Vagina (tissue), 2 donors: Measurements from ENCODE around the gene MACF1. TPM values are rescaled to one million over a fixed set of nuclear protein-coding genes. Genes with fewer than 3 reads are reported as not detected.
"Not testable (repeated sequence)": the region's sequence is repeated elsewhere in the genome, so short reads cannot be mapped to it uniquely, and the experiment has no call there.

Source experiments
- DNase-seq, 2 donors: peaks; one replicate each; pipeline ENCODE4 v3.0.0-alpha.2; 2017; ENCODE audit errors: extremely low spot score in 2 of 2
- H3K27ac ChIP-seq: fragments of 200-600 bp; sonication (generic); one replicate; pipeline ENCODE4 v1.5.1; 2019
- H3K27me3 ChIP-seq: fragments of 200-600 bp; sonication (generic); one replicate; pipeline ENCODE4 v1.5.1; 2019
- H3K36me3 ChIP-seq, 2 donors: fragments of 200-600 bp; sonication (generic); one replicate each; pipeline ENCODE4 v1.5.1; 2017 to 2019
- H3K4me1 ChIP-seq: fragments of 200-600 bp; sonication (generic); one replicate; pipeline ENCODE4 v1.5.1; 2019
- H3K4me3 ChIP-seq, 2 donors: fragments of 200-600 bp; sonication (generic); 1 replicate in 1 of 2; 2 replicates in 1 of 2; pipeline ENCODE4 v1.5.1; 2016 to 2019
- H3K9me3 ChIP-seq: fragments of 200-600 bp; sonication (generic); one replicate; pipeline ENCODE4 v1.5.1; 2019
- CTCF ChIP-seq, 3 experiments: fragments of 450-650 bp in 2 of 3; fragments of 200-600 bp in 1 of 3; sonication (generic) in 1 of 3; IDR thresholded peaks; one replicate each; pipeline ENCODE4 v1.5.1; 2017 to 2019; ENCODE audit warnings: antibody characterized with exemption in 3 of 3, mild to moderate bottlenecking in 2 of 3, moderate library complexity in 2 of 3
- POLR2A ChIP-seq, 2 donors: fragments of 450-650 bp; IDR thresholded peaks; one replicate each; pipeline ENCODE4 v1.6.1; 2017; ENCODE audit warnings: antibody characterized with exemption in 2 of 2, mild to moderate bottlenecking in 2 of 2, moderate library complexity in 2 of 2
- POLR2AphosphoS5 ChIP-seq, 2 donors: sonication (generic); formaldehyde crosslinking; IDR thresholded peaks; one replicate each; pipeline ENCODE4 v1.9.0; 2017; ENCODE audit warnings: antibody characterized with exemption in 2 of 2, mild to moderate bottlenecking in 2 of 2, low read depth in 1 of 2; ENCODE audit not compliant: insufficient read depth in 1 of 2
- intact Hi-C: fragments of 100-400 bp; cut with DNase I; formaldehyde crosslinking; loops from one replicate; pipeline ENCODE4 v1.15.1; 2023
- total RNA-seq: library from RNA; depleted of rRNA; stranded (reverse); fragments of >200 nt; gene quantifications from one replicate; pipeline ENCODE4 v1.2.3, GENCODE V29; 2016

MACF1 gene
- total RNA-seq, 1 donor from 2014 or later: 291 TPM

DNA sequence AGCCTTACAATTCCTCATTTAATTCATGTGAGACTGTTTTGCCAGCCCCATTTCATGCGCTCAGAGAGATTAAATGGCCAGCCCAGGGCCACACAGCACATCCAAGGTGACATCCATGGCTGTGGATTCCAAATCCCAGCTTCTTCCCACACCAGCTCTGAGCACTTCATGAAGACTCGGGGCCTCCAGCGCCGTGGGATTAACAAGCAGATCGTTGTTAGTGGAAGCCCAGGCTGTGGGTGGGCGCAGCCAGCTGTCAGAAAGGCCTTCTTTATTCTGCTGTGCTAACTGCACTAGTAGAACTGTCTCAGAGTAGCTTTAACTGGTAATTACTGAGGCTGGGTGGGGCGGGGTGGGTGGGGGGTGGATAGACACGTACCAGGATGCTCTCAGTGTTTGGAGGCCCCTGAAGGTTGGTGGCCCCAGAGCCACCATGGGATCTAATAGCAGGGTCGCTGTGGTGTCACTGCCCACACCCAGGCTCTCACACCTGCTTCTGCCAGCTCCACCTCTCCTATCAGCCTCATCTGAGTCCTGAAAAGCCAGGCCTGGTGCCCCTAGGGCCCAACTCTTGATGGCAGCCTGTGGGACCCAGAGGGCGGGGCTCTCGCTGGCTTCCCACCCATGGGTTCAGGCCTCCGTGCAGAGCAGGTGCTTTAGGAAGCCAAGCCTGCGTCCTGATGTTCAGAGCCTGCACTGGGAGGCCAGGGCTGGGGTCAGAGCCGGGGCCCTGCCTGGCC, 290.3 kb downstream of the MACF1 start:
- H3K27me3 ChIP-seq: no peaks in the 10 kb centered on the region
- H3K27ac ChIP-seq: no peak overlapping the region
- no peaks in the 10 kb centered on the region for H3K9me3 ChIP-seq

DNA sequence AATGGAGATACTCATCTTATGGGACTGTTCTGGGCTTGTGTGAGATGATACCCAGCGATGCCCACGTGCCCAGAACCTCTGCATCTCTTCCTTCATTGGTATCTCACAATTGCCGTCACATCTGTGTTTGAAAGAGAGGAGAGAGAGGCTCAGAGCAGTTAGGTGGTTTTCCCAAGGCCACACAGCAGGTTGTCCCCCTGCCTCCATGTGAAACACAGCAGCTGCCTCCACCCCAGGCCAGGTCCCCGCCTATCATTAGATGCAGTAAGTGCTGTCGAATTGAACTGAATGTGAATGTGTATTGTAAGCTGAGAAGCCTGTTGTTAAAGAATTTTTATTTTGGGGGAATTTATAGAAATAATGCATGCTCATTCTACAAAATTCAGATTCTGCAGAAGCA, 292.0 kb downstream of the MACF1 start:
- H3K27ac ChIP-seq, H3K36me3 ChIP-seq, H3K9me3 ChIP-seq, H3K27me3 ChIP-seq, H3K4me1 ChIP-seq, H3K4me3 ChIP-seq, DNase-seq, intact Hi-C loops: not testable (repeated sequence)

More for the DNA sequence above, 290.3 kb downstream of the MACF1 start:
- Histone ChIP-seq H3K4me1 (peaks cover 10% of the 10 kb centered on the region), H3K4me3 (no peak overlapping the region), H3K36me3 (no peaks in the 10 kb centered on the region)
- intact Hi-C loops: no loop called here
- DNase-seq: no peak
- no peak for TF ChIP-seq POLR2A (IDR thresholded peaks at IDR 0.05)
- no peak for TF ChIP-seq CTCF (IDR thresholded peaks at IDR 0.05)
- no peak for TF ChIP-seq POLR2AphosphoS5 (IDR thresholded peaks at IDR 0.05; ENCODE audit: insufficient read depth in 1 of 2, low read depth in 1 of 2)

GRCh38 chr1:39497585-39497984, 293.1 kb downstream of the MACF1 start:
- no peak overlapping the region for H3K4me3 ChIP-seq
- no peak for DNase-seq
- no peaks in the 10 kb centered on the region for H3K27me3 ChIP-seq
- no peaks in the 10 kb centered on the region for H3K36me3 ChIP-seq
- H3K9me3 ChIP-seq: no peaks in the 10 kb centered on the region
- no peak overlapping the region for H3K27ac ChIP-seq
- TF ChIP-seq CTCF (IDR thresholded peaks at IDR 0.05): no peak
- TF ChIP-seq POLR2AphosphoS5 (IDR thresholded peaks at IDR 0.05; ENCODE audit: insufficient read depth in 1 of 2, low read depth in 1 of 2): no peak
- no peak for TF ChIP-seq POLR2A (IDR thresholded peaks at IDR 0.05)
- intact Hi-C loops: no loop called here
- no peaks in the 10 kb centered on the region for H3K4me1 ChIP-seq

- not testable (repeated sequence) for H3K27ac ChIP-seq
These were observed 293.7 kb downstream of the MACF1 start for GRCh38 chr1:39498096-39498710.

GRCh38 chr1:39498821-39499220, 294.3 kb downstream of the MACF1 start:
- H3K4me1 ChIP-seq, H3K27me3 ChIP-seq, H3K36me3 ChIP-seq, H3K4me3 ChIP-seq, DNase-seq, H3K27ac ChIP-seq, intact Hi-C loops, H3K9me3 ChIP-seq: not testable (repeated sequence)

More at GRCh38 chr1:39498096-39498710, 293.7 kb downstream of the MACF1 start:
- intact Hi-C loops, H3K36me3 ChIP-seq, DNase-seq, H3K4me3 ChIP-seq, H3K27me3 ChIP-seq, H3K9me3 ChIP-seq, H3K4me1 ChIP-seq: not testable (repeated sequence)

GRCh38 chr1:39499668-39500067, 295.2 kb downstream of the MACF1 start:
- Histone ChIP-seq H3K36me3 (no peaks in the 10 kb centered on the region), H3K9me3 (no peaks in the 10 kb centered on the region), H3K27me3 (no peaks in the 10 kb centered on the region), H3K4me1 (no peaks in the 10 kb centered on the region), H3K27ac (no peak overlapping the region), H3K4me3 (no peak overlapping the region)
- no peak for DNase-seq
- intact Hi-C loops: no loop called here
- TF ChIP-seq POLR2AphosphoS5 (IDR thresholded peaks at IDR 0.05; ENCODE audit: insufficient read depth in 1 of 2, low read depth in 1 of 2) (no peak), CTCF (IDR thresholded peaks at IDR 0.05) (no peak), POLR2A (IDR thresholded peaks at IDR 0.05) (no peak)
